Measurements from ENCODE around the gene GRIP2. TPM values are rescaled to one million over a fixed set of nuclear protein-coding genes. Genes with fewer than 3 reads are reported as not detected.

Gene GRIP2
- total RNA-seq, 2 experiments from 2014 or later: not detected

- CTCF ChIA-PET (ENCODE audit: unreplicated experiment): no interaction called here
- BruUV-seq (replicated peaks): no TSS peak
Observed at GRCh38 chr3:14450506-14450905, 89.6 kb downstream of the GRIP2 start.

GRCh38 chr3:14448756-14449727 is 91.1 kb downstream of the GRIP2 start:
- Histone ChIP-seq H3K9me3 (ENCODE audit: low read length) (0 out of 2 replicates have a peak, but pooled peaks cover 3% of the 10 kb centered on the region), H2AFZ (ENCODE audit: low read length) (no peak overlapping the region), H3K4me3 (ENCODE audit: low read depth, low read length, poor library complexity, severe bottlenecking) (no peak overlapping the region), H3K4me2 (ENCODE audit: low read length) (no peak overlapping the region), H3K79me2 (ENCODE audit: insufficient read depth, low read depth, low read length) (no peaks in the 10 kb centered on the region), H4K20me1 (ENCODE audit: insufficient read depth, low read length) (no peaks in the 10 kb centered on the region), H3K36me3 (ENCODE audit: insufficient read depth, low read length) (peaks cover 97% of the 10 kb centered on the region), H3K27ac (ENCODE audit: low read depth, low read length, poor library complexity, severe bottlenecking) (no peak overlapping the region), H3K9me2 (ENCODE audit: insufficient read depth, low read length) (no peaks in the 10 kb centered on the region), H3K4me1 (ENCODE audit: insufficient read depth, low read length, poor library complexity, severe bottlenecking) (no peaks in the 10 kb centered on the region)
- intact Hi-C loops (cut with micrococcal nuclease; ENCODE audit: unreplicated experiment): no loop called here
- BruUV-seq (replicated peaks): no TSS peak
- DNase-seq (ENCODE audit: low spot score): no peak
- TF ChIP-seq CTCF (conservative IDR thresholded peaks at IDR 0.05; ENCODE audit: low read length): no peak
- no peak for TF ChIP-seq EZH2phosphoT487 (IDR thresholded peaks at IDR 0.05; ENCODE audit: borderline replicate concordance, low read depth, low read length)
- CTCF ChIA-PET (ENCODE audit: unreplicated experiment): no interaction called here
- POLR2A ChIA-PET: interaction anchor here (1.1 kb wide), 1 partner anchor 9 kb away, joined by 3 read pairs; no protein-coding TSS in a partner anchor

More at GRCh38 chr3:14450506-14450905, 89.6 kb downstream of the GRIP2 start:
- POLR2A ChIA-PET: no interaction called here
- H2AFZ ChIP-seq (ENCODE audit: low read length): no peak overlapping the region
- DNase-seq (ENCODE audit: low spot score): no peak
- intact Hi-C loops (cut with micrococcal nuclease; ENCODE audit: unreplicated experiment): no loop called here
- H3K36me3 ChIP-seq (ENCODE audit: insufficient read depth, low read length): peaks cover 97% of the 10 kb centered on the region
- H3K4me1 ChIP-seq (ENCODE audit: insufficient read depth, low read length, poor library complexity, severe bottlenecking): no peaks in the 10 kb centered on the region
- H4K20me1 ChIP-seq (ENCODE audit: insufficient read depth, low read length): no peaks in the 10 kb centered on the region
- H3K79me2 ChIP-seq (ENCODE audit: insufficient read depth, low read depth, low read length): no peaks in the 10 kb centered on the region
- TF ChIP-seq EZH2phosphoT487 (IDR thresholded peaks at IDR 0.05; ENCODE audit: borderline replicate concordance, low read depth, low read length) (no peak), CTCF (conservative IDR thresholded peaks at IDR 0.05; ENCODE audit: low read length) (no peak)
- H3K9me2 ChIP-seq (ENCODE audit: insufficient read depth, low read length): no peaks in the 10 kb centered on the region
- H3K9me3 ChIP-seq (ENCODE audit: low read length): 0 out of 2 replicates have a peak, but pooled peaks cover 3% of the 10 kb centered on the region
- no peak overlapping the region for H3K4me3 ChIP-seq (ENCODE audit: low read depth, low read length, poor library complexity, severe bottlenecking)
- no peak overlapping the region for H3K4me2 ChIP-seq (ENCODE audit: low read length)
- no peak overlapping the region for H3K27ac ChIP-seq (ENCODE audit: low read depth, low read length, poor library complexity, severe bottlenecking)

- H3K79me2 ChIP-seq (ENCODE audit: insufficient read depth, low read depth, low read length): peaks cover 2% of the 10 kb centered on the region; the same call in 1 of the 2 replicates
- no peaks in the 10 kb centered on the region for H3K9me2 ChIP-seq (ENCODE audit: insufficient read depth, low read length)
- TF ChIP-seq CTCF (conservative IDR thresholded peaks at IDR 0.05; ENCODE audit: low read length): no peak
- no peak for TF ChIP-seq EZH2phosphoT487 (IDR thresholded peaks at IDR 0.05; ENCODE audit: borderline replicate concordance, low read depth, low read length)
- ChIA-PET POLR2A (interaction anchor here (1.1 kb wide), 1 partner anchor 9 kb away, joined by 3 read pairs; no protein-coding TSS in a partner anchor), CTCF (ENCODE audit: unreplicated experiment) (no interaction called here)
- DNase-seq (ENCODE audit: low spot score): no peak
- H3K4me1 ChIP-seq (ENCODE audit: insufficient read depth, low read length, poor library complexity, severe bottlenecking): no peaks in the 10 kb centered on the region
- no peak overlapping the region for H3K4me2 ChIP-seq (ENCODE audit: low read length)
- no peak overlapping the region for H3K4me3 ChIP-seq (ENCODE audit: low read depth, low read length, poor library complexity, severe bottlenecking)
- H3K36me3 ChIP-seq (ENCODE audit: insufficient read depth, low read length): peaks cover 97% of the 10 kb centered on the region
- no peak overlapping the region for H3K27ac ChIP-seq (ENCODE audit: low read depth, low read length, poor library complexity, severe bottlenecking)
- H2AFZ ChIP-seq (ENCODE audit: low read length): no peak overlapping the region
- no TSS peak for BruUV-seq (replicated peaks)
- intact Hi-C loops (cut with micrococcal nuclease; ENCODE audit: unreplicated experiment): no loop called here
- H4K20me1 ChIP-seq (ENCODE audit: insufficient read depth, low read length): no peaks in the 10 kb centered on the region
- H3K9me3 ChIP-seq (ENCODE audit: low read length): 0 out of 2 replicates have a peak, but pooled peaks cover 3% of the 10 kb centered on the region
Observed at GRCh38 chr3:14448063-14448462, 92.1 kb downstream of the GRIP2 start.

Data from OCI-LY7 (cell line).